SU-DHL-6 (cell line): ENCODE results near the gene BMPR1B.

ENCODE experiments used
- EZH2phosphoT487 ChIP-seq: fragments of 200-600 bp; sonication (generic), shearing (Covaris generic); conservative IDR thresholded peaks from 2 replicates; pipeline ENCODE4 v1.6.1; 2018; ENCODE audit warnings: mild to moderate bottlenecking, antibody characterized with exemption, low read length, moderate library complexity, mixed read lengths
- TF ChIP-seq, protein P1 (sequence below): fragments of 200-600 bp; sonication (generic); IDR thresholded peaks from one replicate; pipeline ENCODE4 v1.5.1; 2017; ENCODE audit warnings: antibody characterized with exemption, mild to moderate bottlenecking, low read length, moderate library complexity; ENCODE audit not compliant: insufficient read depth, poor library complexity, severe bottlenecking

- TF ChIP-seq, protein P1, sequence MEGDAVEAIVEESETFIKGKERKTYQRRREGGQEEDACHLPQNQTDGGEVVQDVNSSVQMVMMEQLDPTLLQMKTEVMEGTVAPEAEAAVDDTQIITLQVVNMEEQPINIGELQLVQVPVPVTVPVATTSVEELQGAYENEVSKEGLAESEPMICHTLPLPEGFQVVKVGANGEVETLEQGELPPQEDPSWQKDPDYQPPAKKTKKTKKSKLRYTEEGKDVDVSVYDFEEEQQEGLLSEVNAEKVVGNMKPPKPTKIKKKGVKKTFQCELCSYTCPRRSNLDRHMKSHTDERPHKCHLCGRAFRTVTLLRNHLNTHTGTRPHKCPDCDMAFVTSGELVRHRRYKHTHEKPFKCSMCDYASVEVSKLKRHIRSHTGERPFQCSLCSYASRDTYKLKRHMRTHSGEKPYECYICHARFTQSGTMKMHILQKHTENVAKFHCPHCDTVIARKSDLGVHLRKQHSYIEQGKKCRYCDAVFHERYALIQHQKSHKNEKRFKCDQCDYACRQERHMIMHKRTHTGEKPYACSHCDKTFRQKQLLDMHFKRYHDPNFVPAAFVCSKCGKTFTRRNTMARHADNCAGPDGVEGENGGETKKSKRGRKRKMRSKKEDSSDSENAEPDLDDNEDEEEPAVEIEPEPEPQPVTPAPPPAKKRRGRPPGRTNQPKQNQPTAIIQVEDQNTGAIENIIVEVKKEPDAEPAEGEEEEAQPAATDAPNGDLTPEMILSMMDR = no peak
- no peak for TF ChIP-seq EZH2phosphoT487
Measured at GRCh38 chr4:95061220-95061619, 303.5 kb downstream of the BMPR1B start.
